ENCODE data around the gene OR13J1.

OR13J1 gene

GRCh38 chr9:35908504-35909125, 38.4 kb upstream of the OR13J1 start:
- Histone ChIP-seq H3K27ac (ENCODE audit: low read length) (no peak overlapping the region), H3K9ac (ENCODE audit: low read length) (no peak overlapping the region), H3K79me2 (ENCODE audit: low read length) (no peaks in the 10 kb centered on the region), H3K4me1 (ENCODE audit: low read length) (peaks cover 9% of the 10 kb centered on the region; the same call in 1 of the 2 replicates), H3K36me3 (replicated peaks; ENCODE audit: low read depth, low read length) (no peaks in the 10 kb centered on the region), H3K4me3 (ENCODE audit: low read length) (no peak overlapping the region), H4K20me1 (ENCODE audit: insufficient read depth, low read length) (no peaks in the 10 kb centered on the region), H3K27me3 (ENCODE audit: low read depth, low read length) (peaks cover 8% of the 10 kb centered on the region; the same call in 1 of the 2 replicates), H3K9me3 (ENCODE audit: insufficient read depth, low read length) (no peaks in the 10 kb centered on the region), H2AFZ (ENCODE audit: low read depth, low read length) (no peak overlapping the region), H3K4me2 (ENCODE audit: low read length) (no peak overlapping the region)
- no peak for TF ChIP-seq CTCF (IDR thresholded peaks at IDR 0.05; ENCODE audit: low read depth, low read length)
- no peak for TF ChIP-seq EZH2phosphoT487 (IDR thresholded peaks at IDR 0.05; ENCODE audit: low read depth)

GRCh38 chr9:35907711-35908503, 37.7 kb upstream of the OR13J1 start:
- Histone ChIP-seq H3K4me3 (ENCODE audit: low read length) (no peak overlapping the region), H3K4me2 (ENCODE audit: low read length) (no peak overlapping the region), H2AFZ (ENCODE audit: low read depth, low read length) (no peak overlapping the region), H3K9me3 (ENCODE audit: insufficient read depth, low read length) (no peaks in the 10 kb centered on the region), H3K9ac (ENCODE audit: low read length) (no peak overlapping the region), H3K36me3 (replicated peaks; ENCODE audit: low read depth, low read length) (no peaks in the 10 kb centered on the region), H3K27me3 (ENCODE audit: low read depth, low read length) (peaks cover 8% of the 10 kb centered on the region; the same call in 1 of the 2 replicates), H3K4me1 (ENCODE audit: low read length) (peaks cover 9% of the 10 kb centered on the region; the same call in 1 of the 2 replicates), H4K20me1 (ENCODE audit: insufficient read depth, low read length) (no peaks in the 10 kb centered on the region), H3K79me2 (ENCODE audit: low read length) (no peaks in the 10 kb centered on the region), H3K27ac (ENCODE audit: low read length) (no peak overlapping the region)
- no peak for TF ChIP-seq CTCF (IDR thresholded peaks at IDR 0.05; ENCODE audit: low read depth, low read length)
- TF ChIP-seq EZH2phosphoT487 (IDR thresholded peaks at IDR 0.05; ENCODE audit: low read depth): no peak

- Histone ChIP-seq H3K36me3 (replicated peaks; ENCODE audit: low read depth, low read length) (no peaks in the 10 kb centered on the region), H3K4me1 (ENCODE audit: low read length) (peaks cover 9% of the 10 kb centered on the region; the same call in 1 of the 2 replicates), H2AFZ (ENCODE audit: low read depth, low read length) (no peak overlapping the region), H3K79me2 (ENCODE audit: low read length) (no peaks in the 10 kb centered on the region), H3K27ac (ENCODE audit: low read length) (no peak overlapping the region), H3K4me2 (ENCODE audit: low read length) (no peak overlapping the region), H3K9me3 (ENCODE audit: insufficient read depth, low read length) (no peaks in the 10 kb centered on the region), H4K20me1 (ENCODE audit: insufficient read depth, low read length) (no peaks in the 10 kb centered on the region), H3K27me3 (ENCODE audit: low read depth, low read length) (peaks cover 8% of the 10 kb centered on the region; the same call in 1 of the 2 replicates), H3K4me3 (ENCODE audit: low read length) (no peak overlapping the region), H3K9ac (ENCODE audit: low read length) (no peak overlapping the region)
- no peak for TF ChIP-seq EZH2phosphoT487 (IDR thresholded peaks at IDR 0.05; ENCODE audit: low read depth)
- no peak for TF ChIP-seq CTCF (IDR thresholded peaks at IDR 0.05; ENCODE audit: low read depth, low read length)
Observed at GRCh38 chr9:35906923-35907699, 36.9 kb upstream of the OR13J1 start.

All from OCI-LY3 (cell line).